Stimulated activated CD8-positive, alpha-beta memory T cell treated with anti-CD3 and anti-CD28 coated beads, Interleukin-4, amount 100 ng/mL, for 4 hours (primary cell): ENCODE data around the gene MOV10L1.
"Not testable (repeated sequence)": the region's sequence is repeated elsewhere in the genome, so short reads cannot be mapped to it uniquely, and the experiment has no call there.

ENCODE experiments used
- DNase-seq, 2 donors: peaks; one replicate each; pipeline ENCODE4 v3.0.0-alpha.2; 2020; ENCODE audit warnings: low read depth in 2 of 2, low spot score in 1 of 2

MOV10L1 gene

DNA sequence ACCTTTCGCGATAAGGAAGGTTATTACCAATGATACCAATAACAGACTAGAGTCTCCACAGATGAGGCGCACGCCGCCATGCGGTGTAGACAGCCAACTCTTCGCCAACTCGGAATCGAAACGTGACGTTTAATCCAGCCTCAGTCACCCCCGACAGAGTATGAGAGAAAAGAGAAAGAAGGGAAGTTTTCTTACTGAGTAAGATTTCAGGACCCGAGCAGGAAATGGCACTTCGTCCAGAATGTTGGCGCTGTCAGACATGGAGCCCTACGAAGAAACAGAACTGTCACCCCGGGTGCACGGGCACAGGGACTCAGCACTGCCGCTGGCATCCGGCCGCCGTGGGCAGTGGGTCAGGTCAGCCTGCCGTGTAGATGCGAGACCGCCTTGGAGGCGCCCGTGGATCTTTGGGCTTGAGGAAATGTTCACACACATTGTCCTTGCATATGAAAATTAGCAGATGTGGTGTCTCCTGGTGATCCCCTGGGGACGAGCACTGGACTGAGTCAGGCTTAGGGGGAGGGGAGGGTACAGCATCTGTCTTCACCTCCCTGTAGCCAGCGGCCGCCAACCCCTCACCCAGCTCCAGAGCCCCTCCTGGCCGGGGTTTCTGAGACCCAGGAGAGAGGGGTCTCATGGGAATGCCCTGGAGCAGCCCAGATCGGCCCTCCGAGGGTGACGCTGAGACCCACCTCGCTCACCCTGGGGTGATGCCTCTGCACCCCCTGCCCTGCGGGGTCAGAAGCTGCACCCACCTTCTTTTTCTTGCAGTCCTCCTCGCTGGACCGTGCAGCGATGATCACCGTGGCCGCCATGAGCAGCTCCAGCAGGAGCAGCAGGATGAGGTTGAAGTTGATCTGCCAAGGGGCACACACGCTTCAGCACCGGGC is 12.9 kb upstream of the MOV10L1 start:
- DNase-seq, result no peak

DNA sequence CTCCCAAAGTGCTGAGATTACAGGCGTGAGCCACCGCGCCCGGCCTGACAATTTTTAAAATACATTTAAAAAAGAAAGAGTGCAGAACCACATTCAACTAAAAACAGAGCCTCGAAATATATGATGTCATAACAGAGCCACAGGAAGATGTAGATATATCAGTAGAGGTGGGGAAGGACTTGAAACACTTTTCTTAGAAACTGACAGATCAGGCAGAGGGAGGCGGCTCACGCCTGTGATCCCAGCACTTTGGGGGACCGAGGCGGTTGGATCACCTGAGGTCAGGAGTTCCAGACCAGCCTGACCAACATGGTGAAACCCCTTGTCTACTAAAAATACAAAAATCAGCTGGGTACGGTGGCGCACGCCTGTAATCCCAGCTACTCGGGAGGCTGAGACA is 11.6 kb upstream of the MOV10L1 start:
- no peak for DNase-seq

DNA sequence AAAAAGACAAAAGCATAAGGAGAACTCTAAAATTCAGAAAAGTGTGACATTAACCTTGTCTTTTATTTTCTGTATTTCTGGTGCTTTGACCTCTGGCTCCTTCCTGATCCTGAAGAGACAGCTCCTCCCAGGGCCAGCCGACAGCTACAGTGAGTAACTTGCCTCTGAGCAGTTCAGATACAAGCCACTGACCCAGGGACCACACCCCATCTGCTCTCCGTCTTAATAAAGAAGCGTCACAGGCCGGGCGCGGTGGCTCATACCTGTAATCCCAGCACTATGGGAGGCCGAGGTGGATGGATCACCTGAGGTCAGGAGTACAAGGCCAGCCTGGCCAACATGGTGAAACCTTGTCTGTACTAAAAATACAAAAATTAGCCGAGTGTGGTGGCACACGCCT is 11.0 kb upstream of the MOV10L1 start:
- DNase-seq, result no peak

DNA sequence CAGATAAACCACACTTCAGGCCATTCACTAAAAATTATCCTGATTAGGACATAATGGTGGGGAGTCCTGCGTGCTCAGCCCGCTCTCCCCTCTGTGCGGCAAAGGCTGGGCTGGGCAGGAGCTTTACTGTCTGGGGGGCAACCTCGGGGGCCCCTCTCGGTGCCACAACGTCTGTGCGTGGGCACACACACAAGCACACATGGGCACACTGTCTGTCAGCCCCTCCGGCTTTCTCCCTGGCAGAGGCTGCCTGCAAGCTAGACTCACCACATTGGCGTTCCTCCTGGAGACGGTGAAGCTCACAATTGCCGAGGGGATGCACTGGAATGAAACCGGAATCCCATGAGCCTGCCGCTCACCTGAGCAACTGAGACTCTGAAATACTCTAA is 9.7 kb upstream of the MOV10L1 start:
- DNase-seq, result no peak

DNA sequence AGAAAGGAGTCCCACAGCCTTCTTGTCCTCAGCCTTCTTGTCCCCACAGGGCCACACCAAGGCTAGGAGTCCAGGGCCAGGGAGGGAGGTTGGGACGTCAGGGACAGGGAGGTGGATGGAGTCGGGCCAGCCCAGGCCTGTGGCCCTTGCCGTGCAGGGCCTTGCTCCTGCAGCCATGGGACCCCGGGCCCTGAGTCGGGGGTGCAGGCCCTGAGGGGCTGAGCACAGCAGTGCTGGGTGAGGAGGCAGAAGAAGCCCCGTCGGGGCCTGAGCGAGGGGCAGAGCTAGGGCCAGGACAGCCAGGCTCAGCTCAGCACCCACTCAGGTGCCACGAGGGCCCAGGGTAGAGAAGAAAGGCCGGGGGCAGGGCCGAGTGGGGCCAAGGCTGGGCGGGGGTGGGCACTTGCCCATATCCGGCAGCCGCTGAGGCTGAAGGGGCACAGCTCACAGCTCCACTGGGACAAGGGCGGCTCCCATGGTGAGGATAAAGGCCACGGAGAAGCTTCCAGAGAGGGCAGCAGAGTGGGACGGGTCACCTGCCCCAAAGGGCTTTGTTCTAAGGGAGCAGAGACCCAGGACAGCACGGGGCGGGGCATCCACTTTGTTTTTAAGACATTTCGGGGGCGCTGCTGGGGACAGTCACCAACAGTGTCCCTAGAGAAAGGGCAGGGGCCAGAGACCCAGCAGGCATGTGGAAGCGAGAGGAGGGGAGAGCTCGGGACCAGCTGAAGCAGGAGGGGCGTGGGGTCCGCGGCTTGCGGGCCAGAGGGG is 8.2 kb upstream of the MOV10L1 start:
- DNase-seq, result no peak

- DNase-seq, result no peak
Measured at GRCh38 chr22:50082197-50082715, 7.5 kb upstream of the MOV10L1 start.

DNA sequence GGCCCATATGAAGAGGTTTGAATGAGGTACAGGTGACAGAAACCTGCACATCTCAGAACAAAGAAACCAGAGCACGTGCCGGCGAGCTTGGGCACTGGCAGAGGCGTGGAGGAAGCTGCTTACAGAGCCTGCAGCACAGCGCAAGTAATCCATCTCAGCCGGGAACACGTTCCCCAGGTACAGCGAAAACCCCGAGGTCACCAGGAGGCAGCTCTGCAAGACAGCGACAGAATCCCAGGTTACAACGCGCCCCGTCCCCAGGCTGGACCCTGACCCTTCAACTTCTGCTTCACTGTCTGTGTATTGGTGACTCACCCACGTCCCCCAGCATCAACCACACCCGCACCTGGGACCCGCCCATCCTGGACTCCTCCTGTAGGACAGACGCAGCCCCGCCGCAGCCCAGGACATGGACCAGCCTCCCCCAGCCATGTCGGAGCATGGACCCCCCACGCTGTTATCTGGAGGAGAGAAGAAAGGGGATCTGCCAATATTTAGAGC is 6.8 kb upstream of the MOV10L1 start:
- DNase-seq, result no peak

- DNase-seq, result no peak
Measured at GRCh38 chr22:50083462-50084079, 6.2 kb upstream of the MOV10L1 start.

GRCh38 chr22:50084080-50084477 is 5.7 kb upstream of the MOV10L1 start:
- DNase-seq, result no peak

DNA sequence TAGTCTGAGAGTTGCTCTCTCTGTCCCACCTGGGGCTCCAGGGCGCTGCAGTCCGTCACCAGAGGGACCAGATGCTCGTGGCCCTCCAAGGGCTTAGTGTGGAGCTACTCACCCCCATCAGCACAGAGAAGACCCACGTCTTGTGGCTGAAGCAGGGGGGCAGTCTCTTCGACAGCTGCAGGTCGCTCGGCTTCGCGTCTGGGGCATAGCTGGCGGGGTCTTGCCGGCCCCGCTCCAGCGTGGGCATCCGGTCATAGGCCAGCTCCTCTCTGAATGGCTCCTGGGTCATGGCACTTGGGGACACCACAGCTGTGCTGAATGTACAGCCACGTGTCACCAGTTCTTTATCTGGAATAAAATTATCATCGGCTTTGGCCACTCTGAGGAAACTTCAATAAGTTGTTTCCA is 5.2 kb upstream of the MOV10L1 start:
- no peak for DNase-seq

DNA sequence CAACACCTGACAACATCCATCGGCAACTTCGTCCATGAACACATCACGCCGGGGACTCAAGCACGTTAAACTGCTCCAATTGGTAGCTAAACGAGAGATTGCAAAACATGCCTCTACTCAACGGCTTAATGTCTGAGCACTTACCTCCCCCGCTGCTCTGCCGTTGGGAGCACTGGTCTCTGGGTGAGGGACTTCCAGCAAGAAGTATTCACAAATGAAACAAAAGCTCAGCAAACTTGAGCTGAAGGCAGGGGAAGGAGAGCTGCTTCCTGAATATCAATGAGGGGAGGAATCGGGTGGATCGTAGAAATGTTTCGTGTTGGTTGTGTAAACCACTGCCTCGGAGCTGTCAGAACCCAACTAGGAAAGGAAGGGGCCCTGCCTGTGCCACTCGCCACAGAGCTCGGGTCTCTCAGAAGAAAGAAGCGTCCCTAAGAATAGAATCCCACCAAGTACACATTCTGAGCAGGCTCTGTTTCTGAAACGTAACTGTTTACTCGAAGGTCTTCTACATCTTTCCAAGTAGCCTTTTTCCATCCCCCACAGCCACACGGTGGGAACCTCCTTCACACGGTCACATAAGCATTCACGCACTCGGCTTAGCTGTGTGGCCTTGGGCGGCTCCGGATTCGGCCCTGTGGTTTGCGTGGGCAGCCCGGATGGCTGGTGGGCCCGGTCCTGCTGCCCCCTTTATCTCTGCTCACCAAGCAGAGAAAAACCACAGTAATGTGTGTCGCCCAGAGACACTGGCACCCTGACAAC is 4.4 kb upstream of the MOV10L1 start, which contains the start of gene MLC1:
TSS of gene MLC1 (minus strand) at position 216 of the 762 bp plus-strand sequence. CDS start 524 bp downstream, outside the sequence.
- DNase-seq, result no peak

GRCh38 chr22:50086526-50086925 is 3.3 kb upstream of the MOV10L1 start:
- DNase-seq, result no peak

DNA sequence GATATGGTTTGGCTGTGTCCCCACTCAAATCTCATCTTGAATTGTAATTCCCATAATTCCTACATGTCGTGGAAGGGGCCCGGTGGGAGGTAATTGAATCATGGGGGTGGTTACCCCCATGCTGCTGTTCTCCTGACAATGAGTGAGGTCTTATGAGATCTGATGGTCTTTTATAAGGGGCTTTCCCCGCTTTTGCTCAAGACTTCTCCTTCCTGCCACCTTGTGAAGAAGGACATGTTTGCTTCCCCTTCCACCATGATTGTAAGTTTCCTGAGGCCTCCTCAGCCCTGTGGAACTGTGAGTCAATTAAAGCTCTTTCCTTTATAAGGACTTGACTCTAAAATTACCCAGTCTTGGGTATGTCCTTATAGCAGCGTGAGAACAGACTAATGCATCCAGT is 2.8 kb upstream of the MOV10L1 start:
- not testable (repeated sequence) for DNase-seq

GRCh38 chr22:50087646-50088045 is 2.2 kb upstream of the MOV10L1 start:
- no peak for DNase-seq

- DNase-seq, result no peak
Measured at GRCh38 chr22:50088096-50088495, 1.7 kb upstream of the MOV10L1 start.

DNA sequence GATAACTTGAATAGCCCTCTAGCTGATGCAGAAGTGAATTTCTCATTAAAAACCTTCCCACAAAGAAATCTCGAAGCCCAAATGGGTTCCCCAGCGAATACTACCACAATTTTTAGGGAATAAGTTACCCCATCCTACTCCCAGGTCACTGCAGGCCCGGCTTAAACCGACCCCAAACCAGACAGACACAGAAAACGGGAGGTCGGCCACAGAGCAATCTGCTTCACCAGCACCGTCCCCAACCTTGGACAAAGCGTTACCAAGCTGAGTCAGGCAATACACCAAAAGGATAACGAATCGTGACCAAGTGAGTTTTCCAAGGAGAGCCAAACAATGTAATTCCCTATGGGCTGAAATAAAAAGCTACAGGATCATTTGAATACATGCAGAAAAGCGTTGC is 575 bp upstream of the MOV10L1 start:
- DNase-seq, result no peak

GRCh38 chr22:50090412-50090714 is 557 bp downstream of the MOV10L1 start:
- DNase-seq, result no peak

GRCh38 chr22:50091092-50091768 is 1.4 kb downstream of the MOV10L1 start:
- DNase-seq, result no peak

DNA sequence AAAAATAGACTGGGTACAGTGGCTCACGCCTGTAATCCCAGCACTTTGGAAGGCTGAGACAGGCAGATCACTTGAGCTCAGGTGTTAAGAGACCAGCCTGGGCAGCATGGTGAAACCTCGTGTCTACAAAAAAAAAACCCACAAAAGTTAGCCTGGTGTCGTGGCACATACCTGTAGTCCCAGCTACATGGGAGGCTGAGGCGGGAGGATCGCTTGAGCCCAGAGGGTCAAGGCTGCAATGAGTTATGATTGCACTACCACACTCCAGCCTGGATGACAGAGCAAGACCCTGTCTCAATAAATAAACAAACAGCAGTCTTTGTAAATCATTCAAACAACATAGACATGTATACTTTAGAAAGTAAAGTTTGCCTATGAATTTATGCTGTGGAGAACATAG is 2.5 kb downstream of the MOV10L1 start:
- DNase-seq, result no peak

DNA sequence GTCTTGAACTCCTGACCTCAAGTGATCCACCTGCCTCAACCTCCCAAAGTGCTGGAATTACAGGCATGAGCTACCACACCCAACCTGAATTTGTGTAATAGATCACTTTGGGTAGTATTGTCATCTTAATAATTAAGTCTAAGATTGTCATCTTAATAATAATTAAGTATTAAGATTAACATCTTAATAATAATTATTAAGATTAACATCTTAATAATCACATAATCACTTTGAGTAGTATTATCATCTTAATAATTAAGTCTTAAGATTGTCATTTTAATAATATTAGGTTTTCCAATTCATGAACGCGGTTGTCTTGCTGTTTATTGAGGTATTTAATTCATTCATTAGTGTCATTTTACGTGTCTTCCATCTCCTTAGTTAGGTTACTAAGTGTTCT is 8.2 kb downstream of the MOV10L1 start:
- no peak for DNase-seq
